Measurements from ENCODE around the gene FSTL4.

Gene FSTL4

GRCh38 chr5:133596049-133596448, 16.3 kb downstream of the FSTL4 start:
- no peak overlapping the region for H3K4me3 ChIP-seq (ENCODE audit: low read depth, low read length)
- DNase-seq (ENCODE audit: low read depth, low spot score): no peak
- TF ChIP-seq CTCF (IDR thresholded peaks at IDR 0.05; ENCODE audit: insufficient read depth, low read length, missing control alignments): no peak
- ChIA-PET CTCF (no interaction called here), POLR2A (no interaction called here)

GRCh38 chr5:133595465-133595864, 16.9 kb downstream of the FSTL4 start:
- no peak overlapping the region for H3K4me3 ChIP-seq (ENCODE audit: low read depth, low read length)
- TF ChIP-seq CTCF (IDR thresholded peaks at IDR 0.05; ENCODE audit: insufficient read depth, low read length, missing control alignments): no peak
- CTCF ChIA-PET: no interaction called here
- DNase-seq (ENCODE audit: low read depth, low spot score): no peak
- POLR2A ChIA-PET: no interaction called here

- ChIA-PET CTCF (no interaction called here), POLR2A (no interaction called here)
- DNase-seq (ENCODE audit: low read depth, low spot score): no peak
- no peak overlapping the region for H3K4me3 ChIP-seq (ENCODE audit: low read depth, low read length)
- TF ChIP-seq CTCF (IDR thresholded peaks at IDR 0.05; ENCODE audit: insufficient read depth, low read length, missing control alignments): no peak
Measured at GRCh38 chr5:133589286-133589685, 23.1 kb downstream of the FSTL4 start.

- POLR2A ChIA-PET: no interaction called here
- no peak for TF ChIP-seq CTCF (IDR thresholded peaks at IDR 0.05; ENCODE audit: insufficient read depth, low read length, missing control alignments)
- CTCF ChIA-PET: no interaction called here
- no peak overlapping the region for H3K4me3 ChIP-seq (ENCODE audit: low read depth, low read length)
- no peak for DNase-seq (ENCODE audit: low read depth, low spot score)
Measured at GRCh38 chr5:133582971-133583370, 29.4 kb downstream of the FSTL4 start.

- H3K4me3 ChIP-seq (ENCODE audit: low read depth, low read length): no peak overlapping the region
- POLR2A ChIA-PET: no interaction called here
- CTCF ChIA-PET: no interaction called here
- DNase-seq (ENCODE audit: low read depth, low spot score): no peak
- TF ChIP-seq CTCF (IDR thresholded peaks at IDR 0.05; ENCODE audit: insufficient read depth, low read length, missing control alignments): no peak
Measured at GRCh38 chr5:133581918-133582317, 30.4 kb downstream of the FSTL4 start.

GRCh38 chr5:133581348-133581747, 31.0 kb downstream of the FSTL4 start:
- ChIA-PET CTCF (no interaction called here), POLR2A (no interaction called here)
- H3K4me3 ChIP-seq (ENCODE audit: low read depth, low read length): no peak overlapping the region
- no peak for TF ChIP-seq CTCF (IDR thresholded peaks at IDR 0.05; ENCODE audit: insufficient read depth, low read length, missing control alignments)
- no peak for DNase-seq (ENCODE audit: low read depth, low spot score)
